DND-41 (cell line): ENCODE measurements around the gene IGFBP5.

Experiments used
- ATAC-seq: fragments of 200-7000 bp; cut with Tn5 transposase; 3 replicates; pipeline ENCODE4 v1.9.1; 2021; ENCODE audit warnings: low read depth; ENCODE audit not compliant: insufficient read depth
- DNase-seq: peaks from one replicate; pipeline ENCODE4 v3.0.0-alpha.2; 2020
- H2AFZ ChIP-seq: 2 replicates; pipeline ENCODE4 v1.6.0; 2012; ENCODE audit warnings: low read depth, low read length
- H3K27ac ChIP-seq: 2 replicates; pipeline ENCODE4 v1.5.1; 2012; ENCODE audit warnings: low read length, inconsistent platforms
- H3K27me3 ChIP-seq: fragments of 200-600 bp; sonication (generic); 2 replicates; pipeline ENCODE4 v1.6.0; 2012; ENCODE audit warnings: low read length, mild to moderate bottlenecking, inconsistent platforms; ENCODE audit not compliant: insufficient read depth, poor library complexity
- H3K36me3 ChIP-seq: 2 replicates; pipeline ENCODE4 v1.5.1; 2012; ENCODE audit warnings: low read length, inconsistent platforms; ENCODE audit not compliant: insufficient read depth
- H3K4me1 ChIP-seq: 2 replicates; pipeline ENCODE4 v1.5.1; 2012; ENCODE audit warnings: mild to moderate bottlenecking, low read length; ENCODE audit not compliant: insufficient read depth
- H3K4me2 ChIP-seq: 2 replicates; pipeline ENCODE4 v1.6.0; 2012; ENCODE audit warnings: mild to moderate bottlenecking, moderate library complexity, low read length, inconsistent platforms; ENCODE audit not compliant: insufficient read depth
- H3K4me3 ChIP-seq, 2 experiments: fragments of 200-600 bp in 1 of 2; shearing (Covaris generic) in 1 of 2; 2 replicates each; pipeline ENCODE4 v1.5.1; 2012 to 2016; ENCODE audit warnings: inconsistent platforms in 2 of 2, low read length in 2 of 2, mild to moderate bottlenecking in 2 of 2, low read depth in 1 of 2, moderate library complexity in 1 of 2
- H3K79me2 ChIP-seq: 2 replicates; pipeline ENCODE4 v1.6.0; 2012; ENCODE audit warnings: low read length, inconsistent platforms; ENCODE audit not compliant: insufficient read depth
- H3K9ac ChIP-seq: 2 replicates; pipeline ENCODE4 v1.6.0; 2012; ENCODE audit warnings: low read depth, mild to moderate bottlenecking, inconsistent platforms, low read length, moderate library complexity
- H3K9me3 ChIP-seq: 2 replicates; pipeline ENCODE4 v1.5.1; 2012; ENCODE audit warnings: low read length, moderate library complexity, mild to moderate bottlenecking, inconsistent platforms; ENCODE audit not compliant: insufficient read depth, severe bottlenecking
- H4K20me1 ChIP-seq: 2 replicates; pipeline ENCODE4 v1.6.0; 2012; ENCODE audit warnings: low read length; ENCODE audit not compliant: insufficient read depth
- EZH2 ChIP-seq: IDR thresholded peaks from 3 replicates; pipeline ENCODE4 v1.6.1; 2012; ENCODE audit warnings: borderline replicate concordance, low read depth, mild to moderate bottlenecking, moderate library complexity, low read length, inconsistent platforms; ENCODE audit not compliant: severe bottlenecking
- TF ChIP-seq, protein P1 (sequence below): IDR thresholded peaks from 2 replicates; pipeline ENCODE4 v1.5.1; 2012; ENCODE audit warnings: borderline replicate concordance, low read length, moderate library complexity, mild to moderate bottlenecking; ENCODE audit not compliant: poor library complexity, severe bottlenecking; ENCODE audit errors: extremely low read depth

The IGFBP5 gene

DNA sequence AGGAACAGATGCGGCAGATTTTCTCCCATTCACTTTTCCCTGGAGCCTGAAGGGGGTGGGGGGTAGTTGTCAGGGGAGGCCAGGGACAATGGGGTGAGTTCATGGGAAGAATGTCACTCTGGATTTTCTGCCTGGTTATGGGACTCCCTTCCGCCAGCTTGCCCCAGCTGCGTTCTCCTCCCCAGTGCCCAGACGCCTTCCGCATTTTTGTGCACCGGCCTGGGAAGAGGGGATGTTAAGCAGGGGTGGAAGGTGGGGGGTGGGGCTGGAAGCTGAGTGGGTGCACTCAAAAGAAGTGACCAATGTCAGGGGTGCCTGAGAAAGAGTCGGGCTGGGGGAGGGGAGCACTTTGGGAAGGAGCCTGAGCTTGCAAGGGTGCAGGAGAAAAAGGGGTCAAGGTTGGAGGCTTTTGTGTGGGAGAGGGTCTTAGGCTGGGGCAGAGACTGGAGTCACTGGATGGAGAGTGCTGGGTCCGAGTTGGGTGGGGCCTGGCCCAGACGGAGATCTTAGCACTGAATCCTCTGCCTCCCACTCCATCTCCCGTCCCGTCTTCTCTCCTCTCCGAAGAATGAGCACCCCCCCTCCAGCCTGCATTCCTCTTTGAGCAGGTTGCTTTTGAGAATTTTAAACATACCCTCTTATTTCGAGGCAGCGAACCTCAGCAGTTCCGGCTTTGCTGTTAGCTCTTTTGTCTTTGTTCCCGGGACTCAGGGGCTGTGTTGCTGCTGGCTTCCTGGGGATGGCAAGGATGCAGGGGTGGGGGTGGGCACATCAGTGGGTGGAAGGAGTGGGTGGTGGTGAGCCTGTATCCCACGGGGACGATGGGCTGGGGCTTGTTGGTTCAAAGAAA, 59.4 kb downstream of the IGFBP5 start:
- H3K27ac ChIP-seq, result peak overlapping the region; percentile 94
- H3K79me2 ChIP-seq, result peaks cover 88% of the 10 kb centered on the region
- no peak overlapping the region for H2AFZ ChIP-seq
- peaks cover 61% of the 10 kb centered on the region for H4K20me1 ChIP-seq
- H3K9me3 ChIP-seq, result no peaks in the 10 kb centered on the region
- peak; percentile 76 for DNase-seq
- H3K4me3 ChIP-seq, result peak overlapping the region; percentile 88 to 99
- peak overlapping the region; percentile 99 for H3K9ac ChIP-seq
- H3K4me2 ChIP-seq, result peak overlapping the region; percentile 71
- H3K27me3 ChIP-seq, result no peaks in the 10 kb centered on the region
- peaks cover 70% of the 10 kb centered on the region for H3K36me3 ChIP-seq
- ATAC-seq, result peak; percentile 6
- TF ChIP-seq, protein P1, sequence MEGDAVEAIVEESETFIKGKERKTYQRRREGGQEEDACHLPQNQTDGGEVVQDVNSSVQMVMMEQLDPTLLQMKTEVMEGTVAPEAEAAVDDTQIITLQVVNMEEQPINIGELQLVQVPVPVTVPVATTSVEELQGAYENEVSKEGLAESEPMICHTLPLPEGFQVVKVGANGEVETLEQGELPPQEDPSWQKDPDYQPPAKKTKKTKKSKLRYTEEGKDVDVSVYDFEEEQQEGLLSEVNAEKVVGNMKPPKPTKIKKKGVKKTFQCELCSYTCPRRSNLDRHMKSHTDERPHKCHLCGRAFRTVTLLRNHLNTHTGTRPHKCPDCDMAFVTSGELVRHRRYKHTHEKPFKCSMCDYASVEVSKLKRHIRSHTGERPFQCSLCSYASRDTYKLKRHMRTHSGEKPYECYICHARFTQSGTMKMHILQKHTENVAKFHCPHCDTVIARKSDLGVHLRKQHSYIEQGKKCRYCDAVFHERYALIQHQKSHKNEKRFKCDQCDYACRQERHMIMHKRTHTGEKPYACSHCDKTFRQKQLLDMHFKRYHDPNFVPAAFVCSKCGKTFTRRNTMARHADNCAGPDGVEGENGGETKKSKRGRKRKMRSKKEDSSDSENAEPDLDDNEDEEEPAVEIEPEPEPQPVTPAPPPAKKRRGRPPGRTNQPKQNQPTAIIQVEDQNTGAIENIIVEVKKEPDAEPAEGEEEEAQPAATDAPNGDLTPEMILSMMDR, result no peak
- no peak for TF ChIP-seq EZH2
- H3K4me1 ChIP-seq, result peaks cover 64% of the 10 kb centered on the region

- TF ChIP-seq, protein P1, result no peak
- TF ChIP-seq EZH2, result no peak
- H3K9ac ChIP-seq, result peak overlapping the region; percentile 99
- H3K4me3 ChIP-seq, result peak overlapping the region; percentile 88 to 99
- H3K79me2 ChIP-seq, result peaks cover 81% of the 10 kb centered on the region
- H3K27me3 ChIP-seq, result no peaks in the 10 kb centered on the region
- peaks cover 53% of the 10 kb centered on the region for H4K20me1 ChIP-seq
- H3K27ac ChIP-seq, result peak overlapping the region; percentile 94
- H3K4me1 ChIP-seq, result peaks cover 56% of the 10 kb centered on the region
- ATAC-seq (peak; percentile 25; the same call in 2 of the 3 replicates), DNase-seq (peak; percentile 60)
- H3K36me3 ChIP-seq, result peaks cover 62% of the 10 kb centered on the region
- peak overlapping the region; percentile 71 for H3K4me2 ChIP-seq
- no peaks in the 10 kb centered on the region for H3K9me3 ChIP-seq
- H2AFZ ChIP-seq, result no peak overlapping the region
Measured at GRCh38 chr2:216635171-216635570, 60.2 kb downstream of the IGFBP5 start.

DNA sequence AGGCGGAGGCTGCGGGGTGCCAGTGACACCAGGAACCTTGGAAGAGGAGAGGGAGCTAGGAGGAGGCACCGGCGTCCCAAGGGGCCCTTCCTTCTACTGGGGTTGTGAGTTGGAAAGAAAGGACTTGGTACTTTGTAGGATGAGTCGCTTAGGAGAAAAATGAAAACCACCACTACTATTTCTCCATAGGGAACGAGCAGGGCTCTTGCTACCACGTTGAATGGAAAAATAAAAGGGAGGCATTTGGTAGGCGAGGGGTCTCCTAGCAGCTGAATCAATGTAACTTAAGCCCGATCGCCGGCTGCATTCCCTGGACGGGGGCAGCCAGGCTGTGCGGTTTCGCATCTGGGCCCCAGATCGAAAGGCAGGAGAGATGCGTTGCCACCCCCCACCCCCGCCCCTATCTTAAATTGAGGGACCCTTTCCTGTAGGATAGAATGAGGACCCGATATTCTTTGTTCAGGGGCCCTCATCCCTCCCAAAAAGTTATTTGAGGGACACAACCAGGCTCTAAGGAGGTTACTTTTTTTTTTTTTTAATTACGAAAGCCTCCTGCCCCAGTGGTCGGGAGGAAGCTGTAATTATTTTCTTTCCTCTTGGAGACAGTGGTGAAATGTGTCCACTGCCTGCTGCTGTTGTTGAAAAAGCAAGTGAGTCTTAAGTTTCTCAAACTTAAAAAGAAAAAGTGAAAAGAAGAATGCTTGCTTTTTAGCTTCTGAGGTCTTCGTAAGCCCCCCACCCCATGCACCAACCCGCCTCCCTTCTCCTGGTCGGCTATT, 60.8 kb downstream of the IGFBP5 start:
- no peak overlapping the region for H2AFZ ChIP-seq
- H3K27me3 ChIP-seq, result no peaks in the 10 kb centered on the region
- H3K79me2 ChIP-seq, result peaks cover 74% of the 10 kb centered on the region
- H3K9me3 ChIP-seq, result no peaks in the 10 kb centered on the region
- no peak for ATAC-seq
- DNase-seq, result peak; percentile 44
- peak overlapping the region; percentile 94 for H3K27ac ChIP-seq
- peak overlapping the region; percentile 99 for H3K9ac ChIP-seq
- H3K4me2 ChIP-seq, result peak overlapping the region; percentile 71
- no peak for TF ChIP-seq EZH2
- TF ChIP-seq, protein P1, result no peak
- H4K20me1 ChIP-seq, result peaks cover 47% of the 10 kb centered on the region
- H3K4me1 ChIP-seq, result peaks cover 50% of the 10 kb centered on the region
- H3K36me3 ChIP-seq, result peaks cover 56% of the 10 kb centered on the region
- peak overlapping the region; percentile 88 to 99 for H3K4me3 ChIP-seq
